GM23338 (cell line): ENCODE measurements around the gene ZCCHC24. TPM values are rescaled to one million over a fixed set of nuclear protein-coding genes. Genes with fewer than 3 reads are reported as not detected.
"Not testable (repeated sequence)": the region's sequence is repeated elsewhere in the genome, so short reads cannot be mapped to it uniquely, and the experiment has no call there.

ENCODE experiments used
- ATAC-seq: fragments of 200-7000 bp; cut with Tn5 transposase; 3 replicates; pipeline ENCODE4 v1.9.1; 2020
- DNase-seq: peaks from one replicate; pipeline ENCODE4 v3.0.0-alpha.2; 2015; ENCODE audit warnings: low spot score
- H2AFZ ChIP-seq: fragments of 200-600 bp; sonication (generic); 2 replicates; pipeline ENCODE4 v1.8.0; 2016; ENCODE audit warnings: antibody characterized with exemption, mild to moderate bottlenecking, moderate library complexity
- H3F3A ChIP-seq: fragments of 200-600 bp; sonication (generic); replicated peaks from 2 replicates; pipeline ENCODE4 v1.8.0; 2017; ENCODE audit warnings: antibody characterized with exemption, mixed run types, low read depth
- H3K27ac ChIP-seq: fragments of 200-600 bp; sonication (generic); 2 replicates; pipeline ENCODE4 v1.6.1; 2016; ENCODE audit warnings: low read depth
- H3K27me3 ChIP-seq: fragments of 200-600 bp; sonication (generic); 2 replicates; pipeline ENCODE4 v1.8.0; 2016; ENCODE audit warnings: mild to moderate bottlenecking, mixed run types, moderate library complexity; ENCODE audit not compliant: insufficient read depth
- H3K36me3 ChIP-seq: fragments of 200-600 bp; sonication (generic); 2 replicates; pipeline ENCODE4 v1.8.0; 2016; ENCODE audit warnings: mild to moderate bottlenecking; ENCODE audit not compliant: insufficient read depth
- H3K4me1 ChIP-seq: fragments of 200-600 bp; sonication (generic); 2 replicates; pipeline ENCODE4 v1.8.0; 2016; ENCODE audit warnings: mild to moderate bottlenecking, moderate library complexity; ENCODE audit not compliant: insufficient read depth
- H3K4me2 ChIP-seq: fragments of 200-600 bp; sonication (generic); 2 replicates; pipeline ENCODE4 v1.7.1; 2017; ENCODE audit warnings: mixed run types
- H3K4me3 ChIP-seq: fragments of 200-600 bp; sonication (generic); 2 replicates; pipeline ENCODE4 v1.6.1; 2016; ENCODE audit warnings: mixed run types
- H3K79me2 ChIP-seq: fragments of 200-600 bp; sonication (generic); replicated peaks from 2 replicates; pipeline ENCODE4 v1.8.0; 2017; ENCODE audit warnings: mild to moderate bottlenecking; ENCODE audit not compliant: insufficient read depth
- H3K9me2 ChIP-seq: fragments of 200-600 bp; sonication (generic); 2 replicates; pipeline ENCODE4 v1.8.0; 2017; ENCODE audit not compliant: insufficient read depth
- H4K20me1 ChIP-seq: fragments of 200-600 bp; sonication (generic); replicated peaks from 2 replicates; pipeline ENCODE4 v1.8.0; 2017; ENCODE audit warnings: mild to moderate bottlenecking; ENCODE audit not compliant: insufficient read depth
- H3K27ac Mint-ChIP-seq: 2 replicates; pipeline ENCODE4 v1.8.0; 2020; ENCODE audit warnings: inconsistent platforms, mild to moderate bottlenecking, moderate library complexity, mixed read lengths
- H3K27me3 Mint-ChIP-seq: 3 replicates; pipeline ENCODE4 v1.8.0; 2022; ENCODE audit warnings: low read depth, mild to moderate bottlenecking, moderate library complexity, mixed read lengths, inconsistent platforms; ENCODE audit not compliant: insufficient read depth, poor library complexity
- H3K36me3 Mint-ChIP-seq: 3 replicates; pipeline ENCODE4 v1.8.0; 2021; ENCODE audit warnings: low read depth, mild to moderate bottlenecking, inconsistent platforms, moderate library complexity, mixed read lengths
- H3K4me1 Mint-ChIP-seq: 3 replicates; pipeline ENCODE4 v1.8.0; 2020; ENCODE audit warnings: mild to moderate bottlenecking, inconsistent platforms, mixed read lengths
- H3K4me3 Mint-ChIP-seq: 3 replicates; pipeline ENCODE4 v1.8.0; 2021; ENCODE audit warnings: moderate library complexity, mild to moderate bottlenecking, inconsistent platforms, mixed read lengths
- H3K9me3 Mint-ChIP-seq: 3 replicates; pipeline ENCODE4 v1.8.0; 2020; ENCODE audit warnings: moderate library complexity, mild to moderate bottlenecking, inconsistent platforms, mixed read lengths
- CREB1 ChIP-seq: fragments of 250-450 bp; sonication (Bioruptor Pico); IDR thresholded peaks from 2 replicates; pipeline ENCODE4 v1.5.0; 2020; ENCODE audit warnings: low read depth, mild to moderate bottlenecking, moderate library complexity
- EZH2 ChIP-seq: fragments of 200-600 bp; sonication (generic); IDR thresholded peaks from one replicate; pipeline ENCODE4 v1.8.0; 2017; ENCODE audit warnings: antibody characterized with exemption, mild to moderate bottlenecking, low read depth; ENCODE audit not compliant: unreplicated experiment
- EZH2phosphoT487 ChIP-seq: fragments of 200-600 bp; sonication (generic); IDR thresholded peaks from one replicate; pipeline ENCODE4 v1.8.1; 2018; ENCODE audit warnings: antibody characterized with exemption; ENCODE audit not compliant: unreplicated experiment
- JUNB ChIP-seq: IDR thresholded peaks from one replicate; pipeline ENCODE4 v1.6.1; 2016; ENCODE audit warnings: antibody characterized with exemption; ENCODE audit not compliant: unreplicated experiment
- NANOG ChIP-seq: IDR thresholded peaks from 2 replicates; pipeline ENCODE4 v1.6.1; 2016; ENCODE audit warnings: antibody characterized with exemption, borderline replicate concordance
- POLR2AphosphoS5 ChIP-seq: IDR thresholded peaks from 2 replicates; pipeline ENCODE4 v1.6.1; 2016; ENCODE audit warnings: antibody characterized with exemption, low read depth
- STAT1 ChIP-seq: IDR thresholded peaks from one replicate; pipeline ENCODE4 v1.6.1; 2016; ENCODE audit warnings: antibody characterized with exemption; ENCODE audit not compliant: unreplicated experiment
- ZNF114 ChIP-seq: fragments of 250-450 bp; sonication (Bioruptor Pico); IDR thresholded peaks from 2 replicates; pipeline ENCODE4 v1.5.0; 2020; ENCODE audit warnings: mild to moderate bottlenecking, moderate library complexity
- ZNF331 ChIP-seq: fragments of 250-450 bp; sonication (Bioruptor Pico); IDR thresholded peaks from 2 replicates; pipeline ENCODE4 v1.5.0; 2020; ENCODE audit warnings: low read depth, mild to moderate bottlenecking, moderate library complexity
- polyA plus RNA-seq: library from polyadenylated mRNA; unstranded; fragments of >200 nt; fragmentation: Nextera tagmentation; extraction: Ambion mirVana; gene quantifications from 2 replicates; pipeline ENCODE4 v1.2.1, GENCODE V29; 2016
- total RNA-seq: library from RNA; depleted of rRNA; stranded (reverse); fragments of >200 nt; shearing (Covaris generic); gene quantifications from 2 replicates; pipeline ENCODE4 v1.2.3, GENCODE V29; 2014
- TF ChIP-seq, protein P1 (sequence below), 2 experiments: fragments of 200-600 bp in 1 of 2; sonication (generic) in 1 of 2; conservative IDR thresholded peaks; 2 replicates each; pipeline versions ENCODE4 v1.5.1 to v1.6.1; 2016 to 2017; ENCODE audit warnings: antibody characterized with exemption in 2 of 2, low read depth in 2 of 2, mild to moderate bottlenecking in 2 of 2, moderate library complexity in 1 of 2
- TF ChIP-seq, protein P2 (sequence below): IDR thresholded peaks from 2 replicates; pipeline ENCODE4 v1.6.1; 2016; ENCODE audit warnings: antibody characterized with exemption
- TF ChIP-seq, protein P3 (sequence below): IDR thresholded peaks from one replicate; pipeline ENCODE4 v1.6.1; 2018; ENCODE audit warnings: antibody characterized with exemption; ENCODE audit not compliant: unreplicated experiment

Gene ZCCHC24
- total and polyA plus RNA-seq, 2 experiments from 2014 or later: 2.0 to 10.1 TPM

- no peak overlapping the region for H2AFZ ChIP-seq
- H3K36me3 ChIP-seq: no peaks in the 10 kb centered on the region
- Mint-ChIP-seq H3K4me3 (no peak overlapping the region), H3K36me3 (no peaks in the 10 kb centered on the region; the same call in 2 of the 3 replicates), H3K27ac (no peak overlapping the region), H3K4me1 (peaks cover 5% of the 10 kb centered on the region), H3K9me3 (peaks cover 3% of the 10 kb centered on the region; the same call in 2 of the 3 replicates), H3K27me3 (peaks cover 16% of the 10 kb centered on the region)
- TF ChIP-seq NANOG: no peak
- TF ChIP-seq POLR2AphosphoS5: no peak
- TF ChIP-seq ZNF114 (CRISPR knock-in tag): no peak
- no peak for TF ChIP-seq JUNB
- no peak for TF ChIP-seq EZH2phosphoT487
- TF ChIP-seq, protein P1, sequence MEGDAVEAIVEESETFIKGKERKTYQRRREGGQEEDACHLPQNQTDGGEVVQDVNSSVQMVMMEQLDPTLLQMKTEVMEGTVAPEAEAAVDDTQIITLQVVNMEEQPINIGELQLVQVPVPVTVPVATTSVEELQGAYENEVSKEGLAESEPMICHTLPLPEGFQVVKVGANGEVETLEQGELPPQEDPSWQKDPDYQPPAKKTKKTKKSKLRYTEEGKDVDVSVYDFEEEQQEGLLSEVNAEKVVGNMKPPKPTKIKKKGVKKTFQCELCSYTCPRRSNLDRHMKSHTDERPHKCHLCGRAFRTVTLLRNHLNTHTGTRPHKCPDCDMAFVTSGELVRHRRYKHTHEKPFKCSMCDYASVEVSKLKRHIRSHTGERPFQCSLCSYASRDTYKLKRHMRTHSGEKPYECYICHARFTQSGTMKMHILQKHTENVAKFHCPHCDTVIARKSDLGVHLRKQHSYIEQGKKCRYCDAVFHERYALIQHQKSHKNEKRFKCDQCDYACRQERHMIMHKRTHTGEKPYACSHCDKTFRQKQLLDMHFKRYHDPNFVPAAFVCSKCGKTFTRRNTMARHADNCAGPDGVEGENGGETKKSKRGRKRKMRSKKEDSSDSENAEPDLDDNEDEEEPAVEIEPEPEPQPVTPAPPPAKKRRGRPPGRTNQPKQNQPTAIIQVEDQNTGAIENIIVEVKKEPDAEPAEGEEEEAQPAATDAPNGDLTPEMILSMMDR (conservative IDR thresholded peaks at IDR 0.05; ENCODE audit: low read depth in 2 of 2): no peak
- no peak for TF ChIP-seq CREB1
- no peak for TF ChIP-seq EZH2
- no peak for TF ChIP-seq ZNF331
- H3K4me3 ChIP-seq: no peak overlapping the region
- H3K79me2 ChIP-seq: no peaks in the 10 kb centered on the region
- no peak overlapping the region for H3K27ac ChIP-seq
- no peaks in the 10 kb centered on the region for H3K27me3 ChIP-seq
- H3F3A ChIP-seq: no peaks in the 10 kb centered on the region
- H3K9me2 ChIP-seq: no peaks in the 10 kb centered on the region
- no peaks in the 10 kb centered on the region for H3K4me1 ChIP-seq
- DNase-seq: no peak
- no peaks in the 10 kb centered on the region for H4K20me1 ChIP-seq
- no peak for ATAC-seq
- no peak overlapping the region for H3K4me2 ChIP-seq
These were observed 106.2 kb downstream of the ZCCHC24 start for GRCh38 chr10:79339266-79339665.

GRCh38 chr10:79337783-79338469 lies 107.5 kb downstream of the ZCCHC24 start:
- H3K4me1 Mint-ChIP-seq, H3K27ac ChIP-seq, H3K36me3 Mint-ChIP-seq, H3K4me3 ChIP-seq, H3F3A ChIP-seq, DNase-seq, H3K79me2 ChIP-seq, ATAC-seq, H3K27ac Mint-ChIP-seq, H4K20me1 ChIP-seq, H3K27me3 ChIP-seq, H3K9me2 ChIP-seq, H3K4me1 ChIP-seq, H3K36me3 ChIP-seq, H3K4me2 ChIP-seq, H3K9me3 Mint-ChIP-seq, H2AFZ ChIP-seq, H3K4me3 Mint-ChIP-seq: not testable (repeated sequence)
- H3K27me3 Mint-ChIP-seq: peaks cover 16% of the 10 kb centered on the region
- peak; percentile 89 for TF ChIP-seq ZNF331

DNA sequence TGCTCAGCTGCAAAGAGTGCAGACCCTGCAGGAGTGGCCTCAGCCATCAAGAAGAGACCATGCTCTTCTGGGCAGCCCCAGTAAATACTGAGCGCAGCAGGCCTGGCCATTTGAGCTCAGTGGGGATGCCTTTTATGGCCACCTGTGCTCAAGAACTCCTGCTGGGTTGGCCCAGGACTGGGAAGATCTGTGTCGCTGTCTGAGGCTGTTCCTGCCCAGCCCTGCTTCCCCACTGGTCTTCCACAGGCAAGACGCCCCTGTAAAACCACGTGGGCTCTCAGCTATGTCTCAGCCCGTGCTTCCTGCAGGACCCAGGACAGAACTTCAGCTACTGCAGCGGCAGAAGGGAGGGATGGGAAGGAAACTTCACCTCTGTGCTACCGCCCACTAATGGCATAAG lies 108.7 kb downstream of the ZCCHC24 start:
- H3F3A ChIP-seq: no peaks in the 10 kb centered on the region
- no peak overlapping the region for H3K4me3 Mint-ChIP-seq
- H3K9me2 ChIP-seq: no peaks in the 10 kb centered on the region
- H3K27me3 Mint-ChIP-seq: peaks cover 16% of the 10 kb centered on the region
- ATAC-seq (peak; percentile 68), DNase-seq (peak; percentile 6)
- no peak overlapping the region for H3K27ac ChIP-seq
- H3K36me3 Mint-ChIP-seq: no peaks in the 10 kb centered on the region; the same call in 2 of the 3 replicates
- H4K20me1 ChIP-seq: no peaks in the 10 kb centered on the region
- no peak overlapping the region for H3K27ac Mint-ChIP-seq
- H3K9me3 Mint-ChIP-seq: peaks cover 7% of the 10 kb centered on the region; the same call in 2 of the 3 replicates
- H3K27me3 ChIP-seq: no peaks in the 10 kb centered on the region
- H3K4me3 ChIP-seq: no peak overlapping the region
- H3K4me2 ChIP-seq: no peak overlapping the region
- H2AFZ ChIP-seq: no peak overlapping the region
- no peaks in the 10 kb centered on the region for H3K79me2 ChIP-seq
- no peaks in the 10 kb centered on the region for H3K36me3 ChIP-seq
- no peaks in the 10 kb centered on the region for H3K4me1 ChIP-seq
- peaks cover 5% of the 10 kb centered on the region for H3K4me1 Mint-ChIP-seq
- TF ChIP-seq, protein P2, sequence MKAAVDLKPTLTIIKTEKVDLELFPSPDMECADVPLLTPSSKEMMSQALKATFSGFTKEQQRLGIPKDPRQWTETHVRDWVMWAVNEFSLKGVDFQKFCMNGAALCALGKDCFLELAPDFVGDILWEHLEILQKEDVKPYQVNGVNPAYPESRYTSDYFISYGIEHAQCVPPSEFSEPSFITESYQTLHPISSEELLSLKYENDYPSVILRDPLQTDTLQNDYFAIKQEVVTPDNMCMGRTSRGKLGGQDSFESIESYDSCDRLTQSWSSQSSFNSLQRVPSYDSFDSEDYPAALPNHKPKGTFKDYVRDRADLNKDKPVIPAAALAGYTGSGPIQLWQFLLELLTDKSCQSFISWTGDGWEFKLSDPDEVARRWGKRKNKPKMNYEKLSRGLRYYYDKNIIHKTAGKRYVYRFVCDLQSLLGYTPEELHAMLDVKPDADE: no peak
- TF ChIP-seq, protein P3, sequence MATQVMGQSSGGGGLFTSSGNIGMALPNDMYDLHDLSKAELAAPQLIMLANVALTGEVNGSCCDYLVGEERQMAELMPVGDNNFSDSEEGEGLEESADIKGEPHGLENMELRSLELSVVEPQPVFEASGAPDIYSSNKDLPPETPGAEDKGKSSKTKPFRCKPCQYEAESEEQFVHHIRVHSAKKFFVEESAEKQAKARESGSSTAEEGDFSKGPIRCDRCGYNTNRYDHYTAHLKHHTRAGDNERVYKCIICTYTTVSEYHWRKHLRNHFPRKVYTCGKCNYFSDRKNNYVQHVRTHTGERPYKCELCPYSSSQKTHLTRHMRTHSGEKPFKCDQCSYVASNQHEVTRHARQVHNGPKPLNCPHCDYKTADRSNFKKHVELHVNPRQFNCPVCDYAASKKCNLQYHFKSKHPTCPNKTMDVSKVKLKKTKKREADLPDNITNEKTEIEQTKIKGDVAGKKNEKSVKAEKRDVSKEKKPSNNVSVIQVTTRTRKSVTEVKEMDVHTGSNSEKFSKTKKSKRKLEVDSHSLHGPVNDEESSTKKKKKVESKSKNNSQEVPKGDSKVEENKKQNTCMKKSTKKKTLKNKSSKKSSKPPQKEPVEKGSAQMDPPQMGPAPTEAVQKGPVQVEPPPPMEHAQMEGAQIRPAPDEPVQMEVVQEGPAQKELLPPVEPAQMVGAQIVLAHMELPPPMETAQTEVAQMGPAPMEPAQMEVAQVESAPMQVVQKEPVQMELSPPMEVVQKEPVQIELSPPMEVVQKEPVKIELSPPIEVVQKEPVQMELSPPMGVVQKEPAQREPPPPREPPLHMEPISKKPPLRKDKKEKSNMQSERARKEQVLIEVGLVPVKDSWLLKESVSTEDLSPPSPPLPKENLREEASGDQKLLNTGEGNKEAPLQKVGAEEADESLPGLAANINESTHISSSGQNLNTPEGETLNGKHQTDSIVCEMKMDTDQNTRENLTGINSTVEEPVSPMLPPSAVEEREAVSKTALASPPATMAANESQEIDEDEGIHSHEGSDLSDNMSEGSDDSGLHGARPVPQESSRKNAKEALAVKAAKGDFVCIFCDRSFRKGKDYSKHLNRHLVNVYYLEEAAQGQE: no peak
- no peak for TF ChIP-seq STAT1
- no peak for TF ChIP-seq POLR2AphosphoS5
- TF ChIP-seq NANOG: no peak
- no peak for TF ChIP-seq EZH2phosphoT487
